HG03103 (cell line): Measurements from ENCODE around the gene MCF2.
A peak's percentile ranks its signal among the peaks of the same experiment; 100 is the strongest.
"Not testable (repeated sequence)": the region's sequence is repeated elsewhere in the genome, so short reads cannot be mapped to it uniquely, and the experiment has no call there.

Experiments
- ATAC-seq: cut with Tn5 transposase; IDR thresholded peaks from one replicate; pipeline ENCODE4 v1.9.1; 2021; ENCODE audit warnings: low read depth; ENCODE audit not compliant: unreplicated experiment

Gene MCF2, protein sequence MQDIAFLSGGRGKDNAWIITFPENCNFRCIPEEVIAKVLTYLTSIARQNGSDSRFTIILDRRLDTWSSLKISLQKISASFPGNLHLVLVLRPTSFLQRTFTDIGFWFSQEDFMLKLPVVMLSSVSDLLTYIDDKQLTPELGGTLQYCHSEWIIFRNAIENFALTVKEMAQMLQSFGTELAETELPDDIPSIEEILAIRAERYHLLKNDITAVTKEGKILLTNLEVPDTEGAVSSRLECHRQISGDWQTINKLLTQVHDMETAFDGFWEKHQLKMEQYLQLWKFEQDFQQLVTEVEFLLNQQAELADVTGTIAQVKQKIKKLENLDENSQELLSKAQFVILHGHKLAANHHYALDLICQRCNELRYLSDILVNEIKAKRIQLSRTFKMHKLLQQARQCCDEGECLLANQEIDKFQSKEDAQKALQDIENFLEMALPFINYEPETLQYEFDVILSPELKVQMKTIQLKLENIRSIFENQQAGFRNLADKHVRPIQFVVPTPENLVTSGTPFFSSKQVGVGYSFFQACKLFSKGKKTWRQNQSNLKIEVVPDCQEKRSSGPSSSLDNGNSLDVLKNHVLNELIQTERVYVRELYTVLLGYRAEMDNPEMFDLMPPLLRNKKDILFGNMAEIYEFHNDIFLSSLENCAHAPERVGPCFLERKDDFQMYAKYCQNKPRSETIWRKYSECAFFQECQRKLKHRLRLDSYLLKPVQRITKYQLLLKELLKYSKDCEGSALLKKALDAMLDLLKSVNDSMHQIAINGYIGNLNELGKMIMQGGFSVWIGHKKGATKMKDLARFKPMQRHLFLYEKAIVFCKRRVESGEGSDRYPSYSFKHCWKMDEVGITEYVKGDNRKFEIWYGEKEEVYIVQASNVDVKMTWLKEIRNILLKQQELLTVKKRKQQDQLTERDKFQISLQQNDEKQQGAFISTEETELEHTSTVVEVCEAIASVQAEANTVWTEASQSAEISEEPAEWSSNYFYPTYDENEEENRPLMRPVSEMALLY

GRCh38 chrX:139708067-139708466, at the start of gene MCF2:
TSS of gene MCF2 (minus strand) at chrX:139708167. CDS start at chrX:139651744, 56,423 bp downstream.
- no peak for ATAC-seq

DNA sequence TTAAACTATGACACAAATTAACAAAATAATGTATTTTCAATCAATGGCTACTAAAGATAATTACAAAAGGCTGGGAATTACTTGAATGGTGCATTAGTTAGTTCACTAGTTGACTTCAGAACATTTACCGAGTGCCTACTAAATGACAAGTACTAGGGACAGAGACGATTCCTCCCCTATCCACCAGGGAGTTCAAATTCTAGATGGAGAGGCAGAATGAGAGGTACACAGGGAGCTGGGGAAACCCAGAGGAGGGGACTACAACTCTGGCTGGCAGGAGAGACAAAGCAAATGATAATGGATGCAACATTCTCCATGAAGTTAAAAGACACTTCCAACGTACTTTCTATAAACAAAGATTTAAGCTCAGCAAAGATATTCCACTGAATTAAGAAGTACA, 43.1 kb upstream of the MCF2 start:
- ATAC-seq, result no peak

- no peak for ATAC-seq
Observed at GRCh38 chrX:139750390-139750789, 42.4 kb upstream of the MCF2 start.

DNA sequence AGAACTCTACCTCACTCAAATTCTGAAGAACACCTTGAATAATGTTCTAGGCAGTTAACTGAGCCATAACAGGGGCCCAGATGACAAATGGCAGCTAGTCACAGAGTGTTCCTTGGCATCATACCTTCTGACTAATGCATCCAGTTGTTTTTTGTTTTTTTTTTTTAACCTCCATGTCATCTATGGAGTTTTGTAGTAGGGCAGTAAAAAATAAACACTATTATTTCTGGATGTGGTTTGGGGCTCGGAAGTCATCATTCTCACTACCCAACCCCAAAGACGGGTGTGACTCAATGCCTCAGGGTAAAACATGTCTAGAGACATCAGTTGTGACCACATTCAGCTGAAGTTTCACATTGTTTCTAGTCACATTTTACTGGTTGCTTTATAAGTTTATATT, 31.2 kb upstream of the MCF2 start:
- ATAC-seq, result peak; percentile 93

DNA sequence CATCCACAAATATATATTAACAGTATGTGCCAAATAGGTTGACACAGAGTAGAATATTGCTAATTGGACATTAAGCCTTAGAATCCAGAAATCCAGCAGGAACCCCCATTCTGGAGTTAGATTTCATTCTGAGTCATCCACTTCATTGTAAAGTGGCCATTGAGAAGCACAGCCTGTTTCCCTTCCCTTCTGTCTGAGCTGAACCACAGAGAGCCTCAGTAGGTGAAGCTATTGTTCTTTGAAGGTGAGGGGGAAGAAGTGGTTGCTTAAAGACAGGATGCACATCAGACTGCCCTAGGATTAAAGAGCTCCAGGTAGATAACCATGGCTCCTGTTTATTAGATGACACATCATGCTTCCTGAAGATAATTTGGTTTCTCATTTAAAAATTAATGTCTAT, 30.6 kb upstream of the MCF2 start:
- ATAC-seq, result no peak

GRCh38 chrX:139736151-139736550, 28.2 kb upstream of the MCF2 start:
- no peak for ATAC-seq

DNA sequence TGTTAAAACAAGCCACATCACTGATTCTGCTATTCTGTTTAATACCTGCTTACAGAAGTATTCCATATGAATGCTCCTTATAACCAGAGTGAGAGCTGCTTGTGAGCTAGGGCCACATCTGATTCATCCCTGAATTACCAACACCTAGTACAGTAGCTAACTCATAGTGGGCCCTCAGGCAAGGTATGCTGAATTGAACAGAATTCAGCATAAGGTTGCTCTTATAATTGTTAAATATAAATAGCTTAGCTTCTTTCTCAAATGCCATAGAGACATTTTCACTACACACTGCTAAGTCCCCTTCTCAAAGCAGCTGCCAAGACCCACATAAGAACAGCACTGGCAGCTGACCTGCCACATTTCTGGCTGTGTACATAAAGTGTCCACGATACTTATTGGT, 27.0 kb upstream of the MCF2 start:
- ATAC-seq, result no peak

DNA sequence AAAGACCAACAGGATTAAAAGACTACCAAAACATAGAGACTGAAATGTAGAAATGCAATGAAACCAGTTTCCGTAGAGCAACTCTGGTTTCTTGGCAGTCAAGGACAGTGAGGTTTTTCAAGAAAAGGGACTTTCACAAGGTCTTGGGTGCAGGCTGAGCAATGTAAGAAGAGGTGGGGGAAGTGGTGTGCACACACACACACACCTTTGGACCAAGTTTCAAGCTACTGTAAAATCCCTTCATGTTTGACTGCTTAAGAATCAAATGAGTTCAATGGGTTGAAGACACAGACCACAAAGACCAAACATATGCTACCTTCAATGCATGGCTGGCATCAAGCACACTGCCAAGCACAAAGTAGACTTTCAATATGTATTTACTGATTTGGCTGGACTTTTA, 17.8 kb upstream of the MCF2 start:
- peak; percentile 61 for ATAC-seq

GRCh38 chrX:139724626-139725025, 16.7 kb upstream of the MCF2 start:
- ATAC-seq, result no peak

DNA sequence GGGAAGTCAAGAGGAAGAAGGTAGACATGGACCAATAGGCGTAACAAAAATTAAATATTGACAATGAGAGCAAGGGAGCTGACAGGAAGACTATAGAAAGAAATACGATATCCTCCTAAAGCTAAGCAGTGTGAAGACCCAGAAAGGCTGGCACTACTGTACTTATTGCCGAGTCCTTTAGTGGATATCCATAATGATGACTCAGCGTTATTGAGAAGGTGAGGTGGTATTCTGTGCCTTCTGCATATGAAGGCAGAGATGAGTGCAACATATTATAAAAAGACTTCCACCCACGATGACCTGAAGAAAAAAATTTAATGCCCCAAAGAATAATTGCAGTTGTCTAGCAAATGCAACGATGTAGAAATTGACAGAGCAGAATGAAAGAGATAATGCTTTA, 13.0 kb upstream of the MCF2 start:
- no peak for ATAC-seq

DNA sequence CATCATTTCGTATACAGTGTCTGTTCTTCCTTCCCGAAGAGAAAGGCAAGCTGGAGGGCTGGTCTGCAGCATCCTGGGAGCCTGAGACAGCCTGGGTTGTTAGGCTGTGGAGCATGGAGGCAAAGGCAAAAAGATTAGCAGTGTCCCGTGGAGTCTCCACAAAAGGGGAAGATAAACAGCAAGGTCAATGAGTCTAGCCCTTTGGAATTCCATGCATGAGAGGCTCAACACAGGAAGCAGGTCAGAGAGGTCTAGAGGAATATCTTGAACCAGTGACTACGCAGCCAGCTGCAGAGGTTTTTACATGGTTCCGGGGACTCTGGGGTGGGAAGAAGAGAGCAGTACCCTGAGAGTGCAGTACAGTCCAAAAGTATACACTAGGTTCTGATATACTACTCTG, 12.2 kb upstream of the MCF2 start:
- no peak for ATAC-seq

DNA sequence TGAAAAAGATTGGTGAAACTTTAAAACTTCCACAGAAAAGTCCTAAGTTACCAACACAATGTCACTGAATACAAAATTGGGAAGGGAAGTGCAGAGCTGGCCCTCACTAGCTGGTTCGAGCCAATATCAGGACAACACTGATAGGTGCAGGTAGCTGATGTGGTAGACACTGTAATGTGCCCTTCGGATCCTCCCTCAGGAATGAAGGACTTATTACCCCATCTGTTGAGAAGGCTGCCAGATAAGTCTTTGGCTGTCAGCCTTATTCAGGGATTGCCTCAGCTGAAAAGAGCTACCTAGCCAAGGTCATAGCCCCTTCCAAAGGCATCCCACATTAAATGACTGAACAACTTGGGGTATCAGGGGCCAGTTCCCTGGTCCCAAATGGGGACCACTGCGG, 5.3 kb downstream of the MCF2 start:
- no peak for ATAC-seq

- ATAC-seq, result no peak
Observed at GRCh38 chrX:139692908-139693307, 15.1 kb downstream of the MCF2 start.

- ATAC-seq, result no peak
Observed at GRCh38 chrX:139692506-139692849, 15.5 kb downstream of the MCF2 start.

- no peak for ATAC-seq
Observed at GRCh38 chrX:139691843-139692505, 16.0 kb downstream of the MCF2 start.

DNA sequence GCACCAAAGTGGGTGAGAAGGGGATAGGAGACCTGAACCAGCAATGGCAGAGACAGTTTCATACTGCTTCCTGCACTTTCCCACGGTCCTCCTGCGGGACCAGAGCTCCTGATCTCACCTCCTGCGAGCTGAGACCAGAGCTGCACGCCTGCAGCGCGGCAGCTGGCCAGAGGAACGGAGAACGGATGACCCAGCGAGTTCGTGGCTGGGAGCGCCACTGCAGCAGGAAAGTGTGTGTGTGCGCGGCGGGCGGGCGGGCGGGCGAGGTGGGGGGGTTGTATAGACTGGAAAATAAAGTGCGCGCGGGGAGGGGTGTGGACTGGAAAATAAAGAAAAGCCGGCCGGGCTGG, 16.5 kb downstream of the MCF2 start:
- ATAC-seq, result no peak

DNA sequence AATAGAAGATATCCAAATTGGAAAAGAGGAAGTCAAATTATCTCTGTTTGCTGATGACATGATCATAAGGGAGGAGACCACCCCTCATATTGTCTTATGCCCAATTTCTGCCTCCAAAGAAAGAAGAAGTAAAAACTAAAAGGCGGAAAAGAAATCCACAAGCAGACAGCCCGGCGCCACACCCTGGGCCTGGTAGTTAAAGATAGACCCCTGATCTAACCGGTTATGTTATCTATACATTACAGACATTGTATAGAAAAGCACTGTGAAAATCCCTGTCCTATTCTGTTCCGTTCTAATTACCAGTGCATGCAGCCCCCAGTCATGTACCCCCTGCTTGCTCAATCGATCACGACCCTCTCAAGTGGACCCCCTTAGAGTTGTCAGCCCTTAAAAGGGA, 22.8 kb downstream of the MCF2 start:
- not testable (repeated sequence) for ATAC-seq

- no peak for ATAC-seq
Observed at GRCh38 chrX:139680356-139680755, 27.6 kb downstream of the MCF2 start.

DNA sequence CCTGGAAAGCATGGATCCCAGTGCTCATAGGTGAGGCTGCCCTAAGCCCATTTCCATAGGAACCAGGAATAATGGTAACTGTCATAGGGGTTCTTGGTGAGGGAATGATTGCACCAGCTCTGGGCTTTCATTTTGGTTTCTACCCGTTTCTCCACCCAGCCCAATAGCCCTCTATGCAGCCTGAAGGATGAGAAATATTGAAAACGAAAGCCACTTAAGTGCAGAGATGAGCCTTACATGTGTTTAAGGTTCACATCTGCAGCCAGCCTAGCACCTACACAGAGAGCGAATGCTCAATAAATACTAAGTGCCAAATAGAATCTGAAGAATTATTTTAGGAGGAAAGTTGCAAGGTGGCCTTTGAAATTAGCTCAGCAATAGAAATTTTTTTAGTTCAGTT, 60.4 kb downstream of the MCF2 start:
- no peak for ATAC-seq

- no peak for ATAC-seq
Observed at GRCh38 chrX:139642241-139642927, 65.6 kb downstream of the MCF2 start.

DNA sequence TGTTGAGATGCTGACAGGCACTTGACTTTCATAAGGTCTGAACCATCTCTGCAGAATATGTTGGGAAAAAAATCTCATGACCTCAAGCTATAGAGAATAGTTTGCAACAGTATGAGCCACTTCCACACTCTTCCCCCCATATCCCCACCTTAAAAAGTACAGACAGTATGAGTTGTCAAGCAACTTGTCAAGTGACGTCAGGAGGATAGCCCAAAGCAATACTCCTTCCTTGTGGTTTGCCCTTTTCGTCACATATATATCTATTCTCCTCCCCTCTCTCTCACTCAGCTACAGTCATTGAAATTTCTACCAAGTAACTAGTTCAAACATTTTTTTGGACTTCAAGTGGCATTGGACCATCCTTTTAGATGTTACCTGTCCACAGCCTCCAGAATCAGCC, 67.7 kb downstream of the MCF2 start:
- no peak for ATAC-seq
